Measurements from ENCODE around the gene WDR75.

Gene WDR75

GRCh38 chr2:189499137-189499536 lies 57.9 kb downstream of the WDR75 start:
- no peak for DNase-seq (ENCODE audit: low read depth in 2 of 2)

GRCh38 chr2:189500456-189501160 lies 59.3 kb downstream of the WDR75 start:
- no peak for DNase-seq (ENCODE audit: low read depth in 2 of 2)

GRCh38 chr2:189501487-189501886 lies 60.2 kb downstream of the WDR75 start:
- no peak for DNase-seq (ENCODE audit: low read depth in 2 of 2)

- no peak for DNase-seq (ENCODE audit: low read depth in 2 of 2)
These were observed 61.4 kb downstream of the WDR75 start for GRCh38 chr2:189502714-189503113.

- DNase-seq (ENCODE audit: low read depth in 2 of 2) = no peak
These were observed 63.0 kb downstream of the WDR75 start for GRCh38 chr2:189504238-189504637.

- no peak for DNase-seq (ENCODE audit: low read depth in 2 of 2)
These were observed 64.2 kb downstream of the WDR75 start for GRCh38 chr2:189505492-189505891.

GRCh38 chr2:189506514-189506976 lies 65.3 kb downstream of the WDR75 start:
- DNase-seq (ENCODE audit: low read depth in 2 of 2) = no peak

GRCh38 chr2:189511210-189511959 lies 70.1 kb downstream of the WDR75 start:
- DNase-seq (ENCODE audit: low read depth in 2 of 2) = no peak

GRCh38 chr2:189511960-189512319 lies 70.7 kb downstream of the WDR75 start:
- DNase-seq (ENCODE audit: low read depth in 2 of 2) = no peak

- no peak for DNase-seq (ENCODE audit: low read depth in 2 of 2)
These were observed 71.6 kb downstream of the WDR75 start for GRCh38 chr2:189512879-189513278.

GRCh38 chr2:189514104-189514503 lies 72.8 kb downstream of the WDR75 start:
- no peak for DNase-seq (ENCODE audit: low read depth in 2 of 2)

GRCh38 chr2:189515264-189515663 lies 74.0 kb downstream of the WDR75 start:
- no peak for DNase-seq (ENCODE audit: low read depth in 2 of 2)

- no peak for DNase-seq (ENCODE audit: low read depth in 2 of 2)
These were observed 75.3 kb downstream of the WDR75 start for GRCh38 chr2:189516546-189516945.

GRCh38 chr2:189517847-189518535 lies 76.7 kb downstream of the WDR75 start:
- no peak for DNase-seq (ENCODE audit: low read depth in 2 of 2)

GRCh38 chr2:189519631-189520387 lies 78.5 kb downstream of the WDR75 start:
- no peak for DNase-seq (ENCODE audit: low read depth in 2 of 2)

- no peak for DNase-seq (ENCODE audit: low read depth in 2 of 2)
These were observed 80.6 kb downstream of the WDR75 start for GRCh38 chr2:189521699-189522434.

GRCh38 chr2:189522435-189523151 lies 81.3 kb downstream of the WDR75 start:
- no peak for DNase-seq (ENCODE audit: low read depth in 2 of 2)

GRCh38 chr2:189524746-189525145 lies 83.5 kb downstream of the WDR75 start:
- DNase-seq (ENCODE audit: low read depth in 2 of 2) = no peak
